ENCODE measurements around the gene ZFP14. TPM values are rescaled to one million over a fixed set of nuclear protein-coding genes. Genes with fewer than 3 reads are reported as not detected.
"Not testable (repeated sequence)": the region's sequence is repeated elsewhere in the genome, so short reads cannot be mapped to it uniquely, and the experiment has no call there.

ZFP14 gene
- total RNA-seq, 1 donor: 4.4 TPM

GRCh38 chr19:36292317-36292716 lies 86.7 kb downstream of the ZFP14 start:
- H3K4me1 ChIP-seq (ENCODE audit: insufficient read depth, low read length); H3K4me3 ChIP-seq (ENCODE audit: low read length); H3K27me3 ChIP-seq (ENCODE audit: insufficient read depth, low read length); H3K9me3 ChIP-seq (ENCODE audit: low read depth, low read length): not testable (repeated sequence)

Other genes with a start within 250 kb of the ZFP14 start
- 227 TPM for gene CAPNS1, start 239.1 kb downstream of the ZFP14 start, total RNA-seq
- not detected for gene COX7A1, start 226.8 kb downstream of the ZFP14 start, total RNA-seq
- 5.1 TPM for gene ZNF565, start 164.5 kb downstream of the ZFP14 start, total RNA-seq
- gene ZNF146, start 164.1 kb downstream of the ZFP14 start, total RNA-seq: 28.7 TPM
- gene ZFP82, start 39.4 kb upstream of the ZFP14 start, total RNA-seq: 4.5 TPM
- gene ZNF566, start 110.4 kb upstream of the ZFP14 start, total RNA-seq: 8.5 TPM
- 11.2 TPM for gene ZNF260, start 149.1 kb upstream of the ZFP14 start, total RNA-seq
- 23.6 TPM for gene ZNF529, start 194.1 kb upstream of the ZFP14 start, total RNA-seq
- 5.5 TPM for gene ZNF382, start 226.1 kb upstream of the ZFP14 start, total RNA-seq

All from mononuclear cell (primary cell).